Activated B cell treated with CpG ODN at 0.5 μM for 24 hours (primary cell): ENCODE measurements around the gene SCGB3A1. TPM values are rescaled to one million over a fixed set of nuclear protein-coding genes. Genes with fewer than 3 reads are reported as not detected.

Source experiments
- ATAC-seq: fragments of 200-7000 bp; cut with Tn5 transposase; one replicate; pipeline ENCODE4 v1.10.0; 2021; ENCODE audit warnings: low read depth, mild to moderate bottlenecking, moderate library complexity
- CTCF ChIA-PET: fragments of 350-600 bp; sonication (Branson Sonifier 250); formaldehyde crosslinking; loops from one replicate; lab custom pipeline; 2021; ENCODE audit warnings: antibody characterized with exemption; lab: Charles Lee
- POLR2A ChIA-PET: fragments of 350-600 bp; sonication (Branson Sonifier 250); formaldehyde crosslinking; loops from one replicate; lab custom pipeline; 2021; ENCODE audit warnings: antibody characterized with exemption; lab: Charles Lee
- DNase-seq: peaks from one replicate; pipeline ENCODE4 v3.0.0; 2022
- H3K27ac Mint-ChIP-seq: one replicate; pipeline ENCODE4 v1.8.0; 2020; ENCODE audit warnings: mixed read lengths
- H3K27me3 Mint-ChIP-seq: one replicate; pipeline ENCODE4 v1.8.0; 2021; ENCODE audit warnings: mixed read lengths
- H3K36me3 Mint-ChIP-seq: one replicate; pipeline ENCODE4 v1.8.0; 2021; ENCODE audit warnings: low read depth, mixed read lengths
- H3K4me1 Mint-ChIP-seq: one replicate; pipeline ENCODE4 v1.8.0; 2021; ENCODE audit warnings: mixed read lengths
- H3K4me3 Mint-ChIP-seq: one replicate; pipeline ENCODE4 v1.8.0; 2020; ENCODE audit warnings: mild to moderate bottlenecking, mixed read lengths
- H3K9me3 Mint-ChIP-seq: one replicate; pipeline ENCODE4 v1.8.0; 2020; ENCODE audit warnings: mixed read lengths
- CTCF ChIP-seq: fragments of 200-600 bp; IDR thresholded peaks from one replicate; pipeline ENCODE4 v1.8.0; 2022; ENCODE audit warnings: antibody characterized with exemption, mild to moderate bottlenecking
- intact Hi-C: fragments of 100-400 bp; cut with micrococcal nuclease; formaldehyde crosslinking; loops from one replicate; pipeline ENCODE4 v1.15.1; 2024
- total RNA-seq: library from RNA; stranded (reverse); gene quantifications from 2 replicates; pipeline ENCODE4 v1.2.3, GENCODE V29; 2022

SCGB3A1 gene
- total RNA-seq, 1 donor from 2014 or later, result not detected

- Mint-ChIP-seq H3K9me3 (no peaks in the 10 kb centered on the region), H3K27ac (no peak overlapping the region), H3K4me1 (no peaks in the 10 kb centered on the region), H3K36me3 (no peaks in the 10 kb centered on the region), H3K27me3 (peaks cover 15% of the 10 kb centered on the region), H3K4me3 (no peak overlapping the region)
- ChIA-PET CTCF (no interaction called here), POLR2A (no interaction called here)
- ATAC-seq, result no peak
- DNase-seq, result no peak
- intact Hi-C loops, result no loop called here
- no peak for TF ChIP-seq CTCF
These were observed 4.9 kb upstream of the SCGB3A1 start for GRCh38 chr5:180596115-180596667.

- Mint-ChIP-seq H3K9me3 (no peaks in the 10 kb centered on the region), H3K27me3 (peaks cover 15% of the 10 kb centered on the region), H3K36me3 (no peaks in the 10 kb centered on the region), H3K4me1 (no peaks in the 10 kb centered on the region), H3K27ac (no peak overlapping the region), H3K4me3 (no peak overlapping the region)
- POLR2A ChIA-PET, result no interaction called here
- CTCF ChIA-PET, result no interaction called here
- intact Hi-C loops, result no loop called here
- TF ChIP-seq CTCF, result no peak
- no peak for ATAC-seq
- no peak for DNase-seq
These were observed 4.2 kb upstream of the SCGB3A1 start for GRCh38 chr5:180595381-180596114.

GRCh38 chr5:180595046-180595379 is 3.7 kb upstream of the SCGB3A1 start:
- ATAC-seq (no peak), DNase-seq (no peak)
- intact Hi-C loops, result no loop called here
- H3K9me3 Mint-ChIP-seq, result no peaks in the 10 kb centered on the region
- no peaks in the 10 kb centered on the region for H3K36me3 Mint-ChIP-seq
- ChIA-PET POLR2A (no interaction called here), CTCF (no interaction called here)
- no peak overlapping the region for H3K27ac Mint-ChIP-seq
- H3K4me1 Mint-ChIP-seq, result no peaks in the 10 kb centered on the region
- H3K4me3 Mint-ChIP-seq, result no peak overlapping the region
- peaks cover 15% of the 10 kb centered on the region for H3K27me3 Mint-ChIP-seq
- TF ChIP-seq CTCF, result no peak

GRCh38 chr5:180594311-180595045 is 3.2 kb upstream of the SCGB3A1 start:
- no peaks in the 10 kb centered on the region for H3K9me3 Mint-ChIP-seq
- POLR2A ChIA-PET, result no interaction called here
- DNase-seq, result no peak

More at GRCh38 chr5:180594311-180595045, 3.2 kb upstream of the SCGB3A1 start:
- no peak for TF ChIP-seq CTCF
- CTCF ChIA-PET, result no interaction called here
- Mint-ChIP-seq H3K4me1 (no peaks in the 10 kb centered on the region), H3K36me3 (no peaks in the 10 kb centered on the region), H3K4me3 (no peak overlapping the region), H3K27me3 (peaks cover 19% of the 10 kb centered on the region), H3K27ac (no peak overlapping the region)
- intact Hi-C loops, result no loop called here
- ATAC-seq, result no peak
